A549 (cell line): ENCODE data around the gene NAPA. TPM values are rescaled to one million over a fixed set of nuclear protein-coding genes. Genes with fewer than 3 reads are reported as not detected.

Experiments used
- ATAC-seq, 2 experiments: fragments of 200-7000 bp in 1 of 2; fragments of >200 bp in 1 of 2; cut with Nextera tagmentation in 1 of 2; cut with Tn5 transposase in 1 of 2; 3 replicates each; pipeline versions ENCODE4 v1.8.0 to v1.9.1; 2018 to 2020; ENCODE audit warnings: mild to moderate bottlenecking in 1 of 2, moderate library complexity in 1 of 2
- CTCF ChIA-PET: fragments of 300-600 bp; sonication (Branson Sonifier 250); formaldehyde crosslinking; extraction: SDS; loops from one replicate; lab custom pipeline; 2021; ENCODE audit warnings: antibody characterized with exemption, inconsistent platforms; lab: Yijun Ruan, JAX
- POLR2A ChIA-PET: fragments of 350-600 bp; formaldehyde crosslinking; extraction: SDS; loops from one replicate; lab custom pipeline; 2021; ENCODE audit warnings: antibody characterized with exemption, inconsistent platforms; lab: Yijun Ruan, JAX
- DNase-seq, 2 experiments: peaks; one replicate each; pipeline versions ENCODE4 v3.0.0 to v3.0.0-alpha.2; 2011 to 2016; ENCODE audit warnings: low read depth in 1 of 2, low spot score in 1 of 2
- FAIRE-seq: peaks from 2 replicates; lab custom pipeline; 2011; peaks lifted over from hg19 to GRCh38; lab: Jason Lieb, UNC
- H3K27ac ChIP-seq, 2 experiments: fragments of >200 bp; sonication (Bioruptor Twin); formaldehyde crosslinking; 3 replicates each; pipeline ENCODE4 v1.5.1; 2016 to 2017
- H3K4me1 ChIP-seq: fragments of >200 bp; sonication (Bioruptor Twin); formaldehyde crosslinking; 3 replicates; pipeline ENCODE4 v1.6.1; 2016
- H3K4me2 ChIP-seq: fragments of >200 bp; sonication (Bioruptor Twin); formaldehyde crosslinking; 3 replicates; pipeline ENCODE4 v1.6.1; 2016
- H3K4me3 ChIP-seq: fragments of >200 bp; sonication (Bioruptor Twin); formaldehyde crosslinking; 3 replicates; pipeline ENCODE4 v1.5.1; 2016
- H3K9me3 ChIP-seq: fragments of >200 bp; sonication (Bioruptor Twin); formaldehyde crosslinking; 3 replicates; pipeline ENCODE4 v1.6.1; 2016
- CBX8 ChIP-seq: fragments of 200-600 bp; sonication (generic); IDR thresholded peaks from 2 replicates; pipeline ENCODE4 v1.6.1; 2016
- CHD2 ChIP-seq: fragments of 150-350 bp; IDR thresholded peaks from 2 replicates; pipeline ENCODE4 v1.6.1; 2014; ENCODE audit warnings: low read length; ENCODE audit not compliant: partially characterized antibody
- CHD4 ChIP-seq: fragments of 200-600 bp; sonication (generic); IDR thresholded peaks from 2 replicates; pipeline ENCODE4 v1.6.1; 2016; ENCODE audit warnings: antibody characterized with exemption, mild to moderate bottlenecking, borderline replicate concordance
- EP300 ChIP-seq, 2 experiments: fragments of >200 bp; sonication (Bioruptor Twin); formaldehyde crosslinking; IDR thresholded peaks; 2 replicates in 1 of 2; 3 replicates in 1 of 2; pipeline ENCODE4 v1.6.1; 2016 to 2017
- ESRRA ChIP-seq: fragments of 150-350 bp; IDR thresholded peaks from 2 replicates; pipeline ENCODE4 v1.6.1; 2014; ENCODE audit warnings: mild to moderate bottlenecking, low read length, borderline replicate concordance
- HDAC2 ChIP-seq: fragments of 200-600 bp; sonication (generic); IDR thresholded peaks from 2 replicates; pipeline ENCODE4 v1.6.1; 2016
- HEYL ChIP-seq: fragments of 250-450 bp; sonication (Bioruptor Pico); IDR thresholded peaks from 2 replicates; pipeline ENCODE4 v1.8.0; 2021; ENCODE audit warnings: mild to moderate bottlenecking, moderate library complexity
- HOXA7 ChIP-seq: fragments of 250-450 bp; sonication (Bioruptor Pico); IDR thresholded peaks from 2 replicates; pipeline ENCODE4 v1.5.0; 2020; ENCODE audit warnings: mild to moderate bottlenecking, moderate library complexity
- HOXB13 ChIP-seq: fragments of 250-450 bp; sonication (Bioruptor Pico); IDR thresholded peaks from 2 replicates; pipeline ENCODE4 v1.5.0; 2020; ENCODE audit warnings: low read depth, mild to moderate bottlenecking, moderate library complexity
- HOXB5 ChIP-seq: fragments of 250-450 bp; sonication (Bioruptor Pico); IDR thresholded peaks from 2 replicates; pipeline ENCODE4 v1.5.0; 2020; ENCODE audit warnings: mild to moderate bottlenecking, moderate library complexity
- JUNB ChIP-seq: fragments of >200 bp; sonication (Bioruptor Twin); formaldehyde crosslinking; IDR thresholded peaks from 2 replicates; pipeline ENCODE4 v1.6.1; 2016
- KDM5A ChIP-seq: fragments of 200-600 bp; sonication (generic); IDR thresholded peaks from 2 replicates; pipeline ENCODE4 v1.6.1; 2016; ENCODE audit warnings: antibody characterized with exemption, mild to moderate bottlenecking
- MAZ ChIP-seq: fragments of 150-350 bp; IDR thresholded peaks from 2 replicates; pipeline ENCODE4 v1.6.1; 2014; ENCODE audit warnings: antibody characterized with exemption, low read depth, low read length, borderline replicate concordance
- NFE2L2 ChIP-seq: fragments of 150-350 bp; conservative IDR thresholded peaks from 2 replicates; pipeline ENCODE4 v1.6.1; 2014; ENCODE audit warnings: low read length
- NPAS2 ChIP-seq: fragments of 250-450 bp; sonication (Bioruptor Pico); IDR thresholded peaks from 2 replicates; pipeline ENCODE4 v1.8.0; 2022; ENCODE audit warnings: mild to moderate bottlenecking, moderate library complexity, borderline replicate concordance
- NR3C1 ChIP-seq: fragments of >200 bp; sonication (Bioruptor Twin); formaldehyde crosslinking; IDR thresholded peaks from 3 replicates; pipeline ENCODE4 v1.6.1; 2017
- POLR2A ChIP-seq: IDR thresholded peaks from 2 replicates; pipeline ENCODE4 v1.6.1; 2012; ENCODE audit warnings: mild to moderate bottlenecking, low read length
- RCOR1 ChIP-seq: fragments of 150-350 bp; IDR thresholded peaks from 2 replicates; pipeline ENCODE4 v1.6.1; 2014; ENCODE audit warnings: antibody characterized with exemption, low read length, low read depth
- RFX5 ChIP-seq: fragments of 450-650 bp; IDR thresholded peaks from 2 replicates; pipeline ENCODE4 v1.7.1; 2014; ENCODE audit warnings: antibody characterized with exemption, mild to moderate bottlenecking, moderate library complexity
- TFCP2L1 ChIP-seq: fragments of 250-450 bp; sonication (Bioruptor Pico); IDR thresholded peaks from 2 replicates; pipeline ENCODE4 v1.5.0; 2021; ENCODE audit warnings: mild to moderate bottlenecking
- ZC3H11A ChIP-seq: fragments of 450-650 bp; IDR thresholded peaks from 2 replicates; pipeline ENCODE4 v1.6.1; 2014; ENCODE audit warnings: antibody characterized with exemption, mild to moderate bottlenecking
- ZFP36 ChIP-seq: fragments of 450-650 bp; IDR thresholded peaks from 2 replicates; pipeline ENCODE4 v1.6.1; 2014; ENCODE audit warnings: borderline replicate concordance; ENCODE audit not compliant: partially characterized antibody
- ZNF302 ChIP-seq: fragments of 250-450 bp; sonication (Bioruptor Pico); IDR thresholded peaks from 2 replicates; pipeline ENCODE4 v1.9.0; 2021; ENCODE audit warnings: inconsistent platforms, mild to moderate bottlenecking, moderate library complexity
- ZSCAN20 ChIP-seq: fragments of 250-450 bp; sonication (Bioruptor Pico); IDR thresholded peaks from 2 replicates; pipeline ENCODE4 v1.8.0; 2022; ENCODE audit warnings: mild to moderate bottlenecking, moderate library complexity
- WGBS: methylation state at CpG from one replicate; pipeline ENCODE4 v1.1.6; 2017; ENCODE audit errors: missing lambda C conversion rate; 5-methylcytosine and 5-hydroxymethylcytosine counted together
- polyA plus RNA-seq, 4 experiments: library from polyadenylated mRNA; depleted of rRNA in 3 of 4; stranded (reverse); fragments of >200 nt; fragmentation: RNase III in 1 of 4; extraction: RNeasy Plus Mini Kit Qiagen cat#74134 plus additional on column Dnase treatment in 1 of 4; gene quantifications; 2 replicates in 3 of 4; 3 replicates in 1 of 4; pipeline ENCODE4 v1.2.3, GENCODE V29; 2011 to 2017
- TF ChIP-seq, protein P1 (sequence below): fragments of 200-600 bp; sonication (generic); IDR thresholded peaks from 2 replicates; pipeline ENCODE4 v1.6.1; 2016; ENCODE audit warnings: antibody characterized with exemption, mild to moderate bottlenecking, moderate library complexity

NAPA gene
- polyA plus RNA-seq, 2 of the 4 experiments (the other 2 are of a cell fraction), result 69.6 to 101 TPM

DNA sequence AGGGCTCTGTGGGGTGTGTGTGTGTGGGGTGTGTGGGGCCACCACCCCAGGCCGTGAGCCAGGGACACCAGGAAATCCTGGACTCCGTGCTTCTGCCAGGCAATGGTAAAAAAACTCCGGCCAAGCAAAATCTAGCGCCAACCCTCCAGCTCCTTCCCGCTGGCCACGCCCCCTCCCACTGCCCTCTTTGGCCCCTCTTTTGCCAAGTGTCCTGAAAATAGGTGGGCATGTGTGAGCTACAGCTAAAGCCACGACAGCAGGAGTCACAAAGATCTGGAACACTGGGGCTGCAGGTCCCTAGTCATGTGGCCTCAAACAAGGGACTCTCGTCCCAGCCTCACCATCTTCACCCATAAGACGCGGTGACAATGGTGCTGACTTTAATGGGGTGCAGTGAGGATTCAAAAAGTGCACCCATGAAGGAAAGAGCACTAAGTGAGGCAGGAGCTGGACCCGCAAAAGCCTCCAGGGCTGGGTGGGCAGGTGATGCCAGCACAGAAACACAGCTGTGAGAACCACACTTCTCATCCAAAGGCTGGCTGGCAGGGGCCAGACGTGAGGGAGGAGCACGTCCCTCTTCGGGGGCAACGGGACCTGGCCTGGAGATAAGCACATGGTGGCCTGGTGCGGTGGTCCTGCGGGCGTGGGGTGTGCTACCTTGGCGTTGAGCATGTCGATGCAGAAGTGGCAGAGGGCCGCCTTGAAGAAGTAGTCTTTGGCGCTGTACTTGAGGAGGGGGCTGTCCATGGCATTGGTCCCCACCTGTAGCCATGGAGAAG, 23.3 kb downstream of the NAPA start:
- POLR2A ChIA-PET, result interaction anchor here (0.5 to 0.7 kb wide), 2 partner anchors 8 to 143 kb away, joined by 3 to 4 read pairs; partner anchors contain the start of genes DHX34 and KPTN
- WGBS, result 93% methylated on average over 22 of the region's 22 CpGs
- FAIRE-seq, result no peak

DNA sequence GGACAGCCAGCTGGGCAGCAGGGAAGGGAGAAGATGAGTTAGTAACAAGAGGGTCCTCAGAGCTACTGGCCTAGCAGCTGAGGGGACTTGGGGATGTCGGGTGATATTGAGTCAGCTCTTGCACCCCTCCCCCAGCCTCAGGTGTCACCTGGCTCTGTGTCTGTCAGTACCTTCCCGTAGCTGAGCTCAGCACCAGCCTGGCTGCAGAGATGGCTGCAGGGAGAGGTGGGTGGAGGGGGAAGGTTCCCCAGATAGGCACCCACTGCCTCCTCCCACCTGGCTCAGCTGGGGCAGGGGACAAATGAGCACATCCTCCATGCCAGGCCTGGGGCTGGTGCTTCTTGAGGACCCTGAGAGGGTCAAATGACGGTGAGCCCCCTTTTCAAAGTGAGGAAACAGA, 24.0 kb downstream of the NAPA start:
- no peak overlapping the region for H3K4me3 ChIP-seq
- TF ChIP-seq RFX5 (no peak), CHD4 (no peak), NPAS2 (no peak), NFE2L2 (no peak), KDM5A (no peak), ZFP36 (no peak), ZC3H11A (no peak), NR3C1 (no peak), POLR2A (no peak)
- POLR2A ChIA-PET, result interaction anchor here (0.5 to 0.7 kb wide), 2 partner anchors 54 to 142 kb away, joined by 3 to 4 read pairs; partner anchors contain the start of gene DHX34
- no peak overlapping the region for H3K4me2 ChIP-seq
- no peaks in the 10 kb centered on the region for H3K4me1 ChIP-seq
- 67% methylated on average over 3 of the region's 3 CpGs for WGBS
- CTCF ChIA-PET, result interaction anchor here (0.6 to 9.7 kb wide), 8 partner anchors 7 to 223 kb away, joined by 3 to 58 read pairs (median 6); partner anchors contain the start of genes EHD2 and KPTN
- DNase-seq, result no peak
- no peak for ATAC-seq
- H3K9me3 ChIP-seq, result no peaks in the 10 kb centered on the region
- FAIRE-seq, result no peak
- H3K27ac ChIP-seq, result no peak overlapping the region

More for the DNA sequence above, 23.3 kb downstream of the NAPA start:
- DNase-seq (no peak), ATAC-seq (no peak)
- CTCF ChIA-PET, result interaction anchor here (1.0 to 9.7 kb wide), 8 partner anchors 8 to 252 kb away, joined by 3 to 58 read pairs (median 6); partner anchors contain the start of genes KPTN and NAPA
- no peak for TF ChIP-seq CHD2
- TF ChIP-seq POLR2A, result 0 out of 2 replicates have a peak, but pooled peaks have one; percentile 8
- H3K4me2 ChIP-seq, result no peak overlapping the region
- no peaks in the 10 kb centered on the region for H3K9me3 ChIP-seq
- H3K27ac ChIP-seq, result no peak overlapping the region
- no peaks in the 10 kb centered on the region for H3K4me1 ChIP-seq
- H3K4me3 ChIP-seq, result no peak overlapping the region

DNA sequence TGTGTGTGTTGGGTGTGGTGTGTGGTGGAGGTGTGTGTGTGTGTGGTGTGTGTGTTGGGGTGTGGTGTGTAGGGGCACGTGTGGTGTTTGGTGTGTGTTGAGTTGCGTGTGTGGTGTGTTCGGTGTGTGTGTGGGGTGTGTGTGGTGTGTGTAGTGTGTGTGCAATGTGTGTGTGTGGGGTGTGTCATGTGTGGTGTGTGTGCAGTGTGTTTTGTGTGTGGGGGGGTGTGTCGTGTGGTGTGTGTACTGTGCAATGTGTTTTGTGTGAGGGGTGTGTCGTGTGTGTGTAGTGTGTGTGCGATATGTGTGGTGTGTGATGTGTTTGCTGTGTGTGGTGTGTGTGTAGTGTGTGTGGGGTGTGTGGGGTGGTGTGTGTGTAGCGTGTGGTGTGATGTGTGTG, 24.8 kb downstream of the NAPA start:
- ChIA-PET CTCF (interaction anchor here (1.2 to 2.9 kb wide), 4 partner anchors 11 to 209 kb away, joined by 4 to 12 read pairs (median 8); partner anchors contain the start of gene NAPA), POLR2A (no interaction called here)
- no peak overlapping the region for H3K4me3 ChIP-seq
- DNase-seq, result no peak
- H3K27ac ChIP-seq, result no peak overlapping the region
- WGBS, result 85% methylated on average over 7 of the region's 7 CpGs
- H3K4me2 ChIP-seq, result no peak overlapping the region
- peaks cover 1% of the 10 kb centered on the region; the same call in 2 of the 3 replicates for H3K4me1 ChIP-seq
- no peaks in the 10 kb centered on the region for H3K9me3 ChIP-seq
- no peak for TF ChIP-seq CBX8
- TF ChIP-seq EP300 (IDR thresholded peaks at IDR 0.05), result no peak
- TF ChIP-seq TFCP2L1, result no peak
- TF ChIP-seq HEYL (CRISPR knock-in tag), result no peak
- TF ChIP-seq HOXA7 (CRISPR knock-in tag), result no peak
- no peak for TF ChIP-seq CHD4
- TF ChIP-seq RCOR1, result no peak
- no peak for TF ChIP-seq HOXB13 (CRISPR knock-in tag)
- no peak for TF ChIP-seq JUNB
- TF ChIP-seq ZNF302 (CRISPR knock-in tag), result no peak
- no peak for TF ChIP-seq MAZ
- TF ChIP-seq, protein P1, sequence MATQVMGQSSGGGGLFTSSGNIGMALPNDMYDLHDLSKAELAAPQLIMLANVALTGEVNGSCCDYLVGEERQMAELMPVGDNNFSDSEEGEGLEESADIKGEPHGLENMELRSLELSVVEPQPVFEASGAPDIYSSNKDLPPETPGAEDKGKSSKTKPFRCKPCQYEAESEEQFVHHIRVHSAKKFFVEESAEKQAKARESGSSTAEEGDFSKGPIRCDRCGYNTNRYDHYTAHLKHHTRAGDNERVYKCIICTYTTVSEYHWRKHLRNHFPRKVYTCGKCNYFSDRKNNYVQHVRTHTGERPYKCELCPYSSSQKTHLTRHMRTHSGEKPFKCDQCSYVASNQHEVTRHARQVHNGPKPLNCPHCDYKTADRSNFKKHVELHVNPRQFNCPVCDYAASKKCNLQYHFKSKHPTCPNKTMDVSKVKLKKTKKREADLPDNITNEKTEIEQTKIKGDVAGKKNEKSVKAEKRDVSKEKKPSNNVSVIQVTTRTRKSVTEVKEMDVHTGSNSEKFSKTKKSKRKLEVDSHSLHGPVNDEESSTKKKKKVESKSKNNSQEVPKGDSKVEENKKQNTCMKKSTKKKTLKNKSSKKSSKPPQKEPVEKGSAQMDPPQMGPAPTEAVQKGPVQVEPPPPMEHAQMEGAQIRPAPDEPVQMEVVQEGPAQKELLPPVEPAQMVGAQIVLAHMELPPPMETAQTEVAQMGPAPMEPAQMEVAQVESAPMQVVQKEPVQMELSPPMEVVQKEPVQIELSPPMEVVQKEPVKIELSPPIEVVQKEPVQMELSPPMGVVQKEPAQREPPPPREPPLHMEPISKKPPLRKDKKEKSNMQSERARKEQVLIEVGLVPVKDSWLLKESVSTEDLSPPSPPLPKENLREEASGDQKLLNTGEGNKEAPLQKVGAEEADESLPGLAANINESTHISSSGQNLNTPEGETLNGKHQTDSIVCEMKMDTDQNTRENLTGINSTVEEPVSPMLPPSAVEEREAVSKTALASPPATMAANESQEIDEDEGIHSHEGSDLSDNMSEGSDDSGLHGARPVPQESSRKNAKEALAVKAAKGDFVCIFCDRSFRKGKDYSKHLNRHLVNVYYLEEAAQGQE, result no peak
- TF ChIP-seq HOXB5 (CRISPR knock-in tag), result no peak
- TF ChIP-seq HDAC2, result no peak
- TF ChIP-seq ZSCAN20, result no peak
- no peak for TF ChIP-seq ESRRA
- TF ChIP-seq, all 56 proteins: peak for 0
- ATAC-seq, result no peak
- no peak for FAIRE-seq
